Measurements from ENCODE around the gene CACNA2D3.

DNA sequence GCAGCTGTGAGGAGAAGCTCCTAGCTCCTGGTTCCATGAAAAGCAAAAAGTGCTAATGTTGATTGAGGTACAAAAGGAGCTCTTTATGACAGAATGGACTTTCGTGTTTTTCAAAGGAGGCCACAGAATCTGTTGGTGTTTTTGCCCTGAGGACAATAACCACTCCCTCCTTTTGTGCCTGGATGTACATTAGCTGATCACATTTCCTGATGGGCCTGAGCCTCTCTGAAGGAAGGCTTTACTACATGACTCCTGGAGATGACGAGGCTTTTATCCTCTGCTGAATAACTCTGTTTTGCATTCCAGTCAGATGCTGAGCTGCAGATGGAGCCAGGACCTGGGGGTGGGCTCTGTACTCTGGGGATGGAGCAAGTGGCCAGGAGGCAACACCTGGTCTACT is 301.9 kb downstream of the CACNA2D3 start:
- TF ChIP-seq, protein P1, sequence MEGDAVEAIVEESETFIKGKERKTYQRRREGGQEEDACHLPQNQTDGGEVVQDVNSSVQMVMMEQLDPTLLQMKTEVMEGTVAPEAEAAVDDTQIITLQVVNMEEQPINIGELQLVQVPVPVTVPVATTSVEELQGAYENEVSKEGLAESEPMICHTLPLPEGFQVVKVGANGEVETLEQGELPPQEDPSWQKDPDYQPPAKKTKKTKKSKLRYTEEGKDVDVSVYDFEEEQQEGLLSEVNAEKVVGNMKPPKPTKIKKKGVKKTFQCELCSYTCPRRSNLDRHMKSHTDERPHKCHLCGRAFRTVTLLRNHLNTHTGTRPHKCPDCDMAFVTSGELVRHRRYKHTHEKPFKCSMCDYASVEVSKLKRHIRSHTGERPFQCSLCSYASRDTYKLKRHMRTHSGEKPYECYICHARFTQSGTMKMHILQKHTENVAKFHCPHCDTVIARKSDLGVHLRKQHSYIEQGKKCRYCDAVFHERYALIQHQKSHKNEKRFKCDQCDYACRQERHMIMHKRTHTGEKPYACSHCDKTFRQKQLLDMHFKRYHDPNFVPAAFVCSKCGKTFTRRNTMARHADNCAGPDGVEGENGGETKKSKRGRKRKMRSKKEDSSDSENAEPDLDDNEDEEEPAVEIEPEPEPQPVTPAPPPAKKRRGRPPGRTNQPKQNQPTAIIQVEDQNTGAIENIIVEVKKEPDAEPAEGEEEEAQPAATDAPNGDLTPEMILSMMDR (optimal IDR thresholded peaks at IDR 0.05 in 1 of 3, IDR thresholded peaks at IDR 0.05 in 1 of 3, conservative IDR thresholded peaks at IDR 0.05 in 1 of 3; ENCODE audit: extremely low read depth in 1 of 3, insufficient read depth in 2 of 3, low read length in 3 of 3): no peak
- TF ChIP-seq EZH2 (IDR thresholded peaks at IDR 0.05; ENCODE audit: low read length): no peak
